Common myeloid progenitor, CD34-positive (primary cell): ENCODE data around the gene HSD17B14.

Experiments used
- CTCF ChIA-PET: fragments of 350-600 bp; sonication (Branson Sonifier 250); formaldehyde crosslinking; loops from one replicate; lab custom pipeline; 2021; ENCODE audit warnings: antibody characterized with exemption; lab: Charles Lee
- POLR2A ChIA-PET: fragments of 350-600 bp; sonication (Branson Sonifier 250); formaldehyde crosslinking; loops from one replicate; lab custom pipeline; 2021; ENCODE audit warnings: antibody characterized with exemption; lab: Charles Lee
- DNase-seq, 3 donors: peaks; one replicate each; pipeline versions ENCODE4 v3.0.0 to v3.0.0-alpha.2; 2013
- H3K27ac ChIP-seq, 2 experiments: 1 replicate in 1 of 2; 2 replicates in 1 of 2; pipeline ENCODE4 v1.7.0; 2013; ENCODE audit warnings: inconsistent platforms in 2 of 2, low read length in 2 of 2, mild to moderate bottlenecking in 2 of 2, low read depth in 1 of 2, moderate library complexity in 1 of 2; ENCODE audit not compliant: severe bottlenecking in 2 of 2, insufficient read depth in 1 of 2, poor library complexity in 1 of 2
- H3K27me3 ChIP-seq, 5 experiments: replicated peaks in 2 of 5; 1 replicate in 3 of 5; 2 replicates in 2 of 5; pipeline versions ENCODE4 v1.6.1 to v1.7.0; 2013; ENCODE audit warnings: low read length in 4 of 5, mild to moderate bottlenecking in 2 of 5, moderate library complexity in 2 of 5, inconsistent platforms in 1 of 5; ENCODE audit not compliant: insufficient read depth in 5 of 5, control insufficient read depth in 4 of 5
- H3K36me3 ChIP-seq, 4 experiments: 1 replicate in 2 of 4; 2 replicates in 2 of 4; pipeline versions ENCODE4 v1.6.1 to v1.7.0; 2013; ENCODE audit warnings: low read length in 3 of 4, control low read depth in 1 of 4, mild to moderate bottlenecking in 1 of 4; ENCODE audit not compliant: control insufficient read depth in 4 of 4, insufficient read depth in 4 of 4
- H3K4me1 ChIP-seq, 4 experiments: 1 replicate in 3 of 4; 2 replicates in 1 of 4; pipeline versions ENCODE4 v1.6.1 to v1.7.1; 2013; ENCODE audit warnings: low read length in 3 of 4, mild to moderate bottlenecking in 3 of 4, control low read depth in 1 of 4, inconsistent platforms in 1 of 4, moderate library complexity in 1 of 4; ENCODE audit not compliant: control insufficient read depth in 4 of 4, insufficient read depth in 4 of 4; ENCODE audit errors: control extremely low read depth in 1 of 4
- H3K4me3 ChIP-seq, 7 experiments: 1 replicate in 4 of 7; 2 replicates in 3 of 7; pipeline versions ENCODE4 v1.5.1 to v1.7.0; 2013; ENCODE audit warnings: mild to moderate bottlenecking in 7 of 7, low read length in 6 of 7, moderate library complexity in 6 of 7, inconsistent platforms in 2 of 7, low read depth in 2 of 7, control low read depth in 1 of 7; ENCODE audit not compliant: insufficient read depth in 4 of 7, control insufficient read depth in 1 of 7; ENCODE audit errors: extremely low read depth in 1 of 7
- H3K9me3 ChIP-seq, 5 experiments: 1 replicate in 4 of 5; 2 replicates in 1 of 5; pipeline versions ENCODE4 v1.6.1 to v1.7.1; 2013; ENCODE audit warnings: low read length in 4 of 5, mild to moderate bottlenecking in 2 of 5, inconsistent platforms in 1 of 5, low read depth in 1 of 5, moderate library complexity in 1 of 5; ENCODE audit not compliant: control insufficient read depth in 4 of 5, insufficient read depth in 2 of 5; ENCODE audit errors: control extremely low read depth in 1 of 5
- WGBS: methylation state at CpG from one replicate; pipeline ENCODE4 v1.1.5; 2013; ENCODE audit not compliant: insufficient coverage; 5-methylcytosine and 5-hydroxymethylcytosine counted together

Gene HSD17B14

DNA sequence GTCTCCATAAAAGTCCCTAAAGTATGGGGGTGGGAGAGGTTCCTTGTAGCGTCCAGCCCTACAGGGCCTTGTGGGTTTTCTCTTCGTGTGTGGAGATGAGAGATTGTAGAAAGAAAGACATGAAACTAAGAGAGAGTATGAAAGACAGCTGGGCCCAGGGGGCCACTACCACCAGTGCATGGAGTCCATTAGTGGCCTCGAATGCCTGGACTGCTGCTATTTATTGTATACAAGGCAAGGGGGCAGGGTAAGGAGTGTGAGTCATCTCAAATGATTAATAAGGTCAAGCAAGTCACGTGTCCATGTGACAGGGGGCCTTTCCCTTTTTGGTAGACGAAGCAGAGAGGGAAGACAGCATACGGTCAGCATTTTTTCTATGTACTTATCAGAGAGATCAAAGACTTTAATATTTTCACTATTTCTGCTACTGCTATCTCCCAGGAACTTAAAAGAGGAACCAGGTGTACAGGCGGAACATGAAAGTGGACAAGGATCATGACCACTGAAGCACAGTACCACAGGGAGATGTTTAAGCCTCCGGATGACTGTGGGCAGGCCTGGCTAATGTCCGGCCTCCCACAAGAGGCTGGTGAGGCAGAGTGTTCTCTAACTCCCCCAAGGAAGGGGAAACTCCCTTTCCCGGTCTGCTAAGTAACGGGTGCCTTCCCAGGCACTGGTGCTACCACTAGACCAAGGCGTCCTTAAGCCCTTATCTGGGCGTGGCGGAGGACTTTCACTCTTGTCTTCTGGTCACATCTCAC is 55.5 kb downstream of the HSD17B14 start:
- WGBS, result 91% methylated on average over 10 of the region's 14 CpGs
- no peaks in the 10 kb centered on the region for H3K36me3 ChIP-seq
- H3K4me1 ChIP-seq, result peaks cover 0 to 7% (median 3%) of the 10 kb centered on the region in 4 experiments
- no peaks in the 10 kb centered on the region for H3K27me3 ChIP-seq
- ChIA-PET POLR2A (no interaction called here), CTCF (interaction anchor here (0.8 to 27.8 kb wide), 3 partner anchors 22 to 106 kb away, joined by 4 to 376 read pairs (median 4); partner anchors contain the start of gene HSD17B14)
- peak in 1 of 3 donors; percentile 43 for DNase-seq
- no peak overlapping the region for H3K4me3 ChIP-seq
- H3K9me3 ChIP-seq, result no peaks in the 10 kb centered on the region
- H3K27ac ChIP-seq, result no peak overlapping the region

DNA sequence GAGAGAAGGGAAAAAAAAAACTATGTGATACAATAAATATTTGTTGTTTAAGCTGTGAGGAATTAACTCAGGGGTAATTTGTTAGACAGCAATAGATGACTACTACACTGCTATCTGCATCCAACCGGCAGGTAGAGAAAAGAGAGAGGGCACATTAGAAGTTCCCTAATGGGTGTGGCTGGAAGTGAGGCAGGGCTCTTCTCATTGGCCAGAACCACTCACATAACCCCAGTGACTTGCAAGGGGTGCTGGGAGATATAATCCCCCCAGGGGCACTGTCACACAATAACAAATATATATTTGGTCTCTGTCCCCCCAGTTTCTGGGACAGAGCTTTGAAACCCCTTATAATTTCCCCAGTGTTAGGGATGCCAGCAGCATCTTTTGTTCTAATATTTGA is 56.7 kb downstream of the HSD17B14 start:
- no peak overlapping the region for H3K4me3 ChIP-seq
- no peaks in the 10 kb centered on the region for H3K9me3 ChIP-seq
- WGBS, result no CpG with 5 or more reads among the region's 1 CpG
- no peaks in the 10 kb centered on the region for H3K36me3 ChIP-seq
- H3K27me3 ChIP-seq, result no peaks in the 10 kb centered on the region
- ChIA-PET CTCF (interaction anchor here (0.7 to 1.2 kb wide), 3 partner anchors 15 to 105 kb away, joined by 3 to 4 read pairs (median 4); no protein-coding TSS in a partner anchor), POLR2A (no interaction called here)
- DNase-seq, result peak in 1 of 3 donors; percentile 31
- H3K4me1 ChIP-seq, result peaks cover 0 to 7% (median 3%) of the 10 kb centered on the region in 4 experiments
- no peak overlapping the region for H3K27ac ChIP-seq

DNA sequence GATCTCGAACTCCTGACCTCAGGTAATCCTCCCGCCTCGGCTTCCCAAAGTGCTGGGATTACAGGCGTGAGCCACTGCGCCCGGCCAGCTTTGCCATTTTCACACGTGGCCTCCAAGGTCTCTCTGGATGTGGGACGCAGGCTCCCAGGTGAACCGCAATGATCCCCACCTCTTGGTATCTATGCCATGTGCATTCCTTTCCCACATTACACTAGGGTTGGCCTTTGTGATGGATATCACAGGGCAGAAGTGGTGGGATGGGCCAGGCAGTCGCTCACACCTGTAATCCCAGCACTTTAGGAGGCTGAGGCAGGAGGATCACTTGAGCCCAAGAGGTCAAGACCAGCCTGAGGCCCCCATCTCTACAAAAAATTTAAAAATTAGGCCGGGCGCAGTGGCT is 58.6 kb downstream of the HSD17B14 start:
- Histone ChIP-seq H3K9me3 (no peaks in the 10 kb centered on the region), H3K4me3 (no peak overlapping the region), H3K36me3 (no peaks in the 10 kb centered on the region), H3K4me1 (peaks cover 0 to 7% (median 2%) of the 10 kb centered on the region in 4 experiments), H3K27ac (no peak overlapping the region), H3K27me3 (no peaks in the 10 kb centered on the region)
- CTCF ChIA-PET, result interaction anchor here (1.3 to 1.5 kb wide), 2 partner anchors 18 to 65 kb away, joined by 3 to 4 read pairs; no protein-coding TSS in a partner anchor
- no peak for DNase-seq
- 96% methylated on average over 10 of the region's 12 CpGs for WGBS
- POLR2A ChIA-PET, result no interaction called here

DNA sequence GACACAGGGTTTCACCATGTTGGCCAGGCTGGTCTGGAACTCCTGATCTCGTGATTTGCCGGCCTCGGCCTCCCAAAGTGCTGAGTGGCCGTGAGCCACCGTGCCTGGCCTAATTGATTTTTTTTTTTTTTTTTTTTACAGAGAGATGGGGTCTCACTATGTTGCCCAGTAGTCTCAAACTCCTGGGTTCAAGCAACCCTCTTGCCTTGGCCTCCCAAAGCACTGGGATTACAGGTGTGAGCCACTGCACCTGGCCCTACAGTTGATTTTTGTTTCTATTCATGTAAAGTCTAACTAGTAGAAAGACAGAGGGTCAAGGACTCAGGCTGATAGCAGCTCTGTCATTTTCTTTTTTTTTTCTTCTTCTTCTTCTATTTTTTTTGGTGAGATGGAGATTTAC is 59.2 kb downstream of the HSD17B14 start:
- H3K27ac ChIP-seq, result no peak overlapping the region
- POLR2A ChIA-PET, result no interaction called here
- H3K4me1 ChIP-seq, result peaks cover 0 to 7% (median 0%) of the 10 kb centered on the region in 4 experiments
- no peaks in the 10 kb centered on the region for H3K9me3 ChIP-seq
- no peak overlapping the region for H3K4me3 ChIP-seq
- H3K36me3 ChIP-seq, result no peaks in the 10 kb centered on the region
- WGBS, result 100% methylated on average over 5 of the region's 5 CpGs
- no peak for DNase-seq
- CTCF ChIA-PET, result interaction anchor here (0.7 to 1.5 kb wide), 3 partner anchors 18 to 451 kb away, joined by 3 to 4 read pairs (median 3); no protein-coding TSS in a partner anchor
- H3K27me3 ChIP-seq, result no peaks in the 10 kb centered on the region

DNA sequence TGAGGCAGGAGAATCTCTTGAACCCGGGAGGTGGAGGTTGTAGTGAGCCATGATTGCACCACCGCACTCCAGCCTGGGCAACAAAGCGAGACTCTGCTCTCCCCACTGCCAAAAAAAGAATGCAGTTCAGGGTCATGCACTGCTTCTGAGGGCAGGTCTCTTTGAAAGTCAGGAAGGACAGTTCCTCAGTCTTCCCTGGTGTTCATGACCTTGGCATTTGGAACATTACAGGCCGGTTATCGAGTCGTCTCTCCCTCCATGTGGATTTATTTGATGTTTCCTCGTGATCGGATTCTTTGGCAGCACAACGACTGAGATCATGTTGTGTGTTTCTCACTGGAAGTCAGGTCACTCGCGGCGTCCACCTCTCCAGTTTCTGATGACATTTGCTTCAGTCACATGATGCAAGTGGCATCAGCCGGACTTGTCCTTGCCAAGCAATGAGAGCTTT is 63.8 kb downstream of the HSD17B14 start:
- 96% methylated on average over 10 of the region's 13 CpGs for WGBS
- POLR2A ChIA-PET, result no interaction called here
- Histone ChIP-seq H3K27ac (no peak overlapping the region), H3K27me3 (peaks cover 0 to 2% (median 0%) of the 10 kb centered on the region in 5 experiments), H3K4me1 (no peaks in the 10 kb centered on the region), H3K9me3 (no peaks in the 10 kb centered on the region), H3K36me3 (no peaks in the 10 kb centered on the region), H3K4me3 (no peak overlapping the region)
- CTCF ChIA-PET, result interaction anchor here (0.8 to 1.3 kb wide), 2 partner anchors 10 to 30 kb away, joined by 3 to 5 read pairs; no protein-coding TSS in a partner anchor
- DNase-seq, result no peak

- POLR2A ChIA-PET, result no interaction called here
- no peak overlapping the region for H3K4me3 ChIP-seq
Measured at GRCh38 chr19:48770734-48771472, 65.4 kb downstream of the HSD17B14 start.

More at GRCh38 chr19:48770734-48771472, 65.4 kb downstream of the HSD17B14 start:
- no peaks in the 10 kb centered on the region for H3K4me1 ChIP-seq
- peaks cover 0 to 2% (median 0%) of the 10 kb centered on the region in 5 experiments for H3K27me3 ChIP-seq
- CTCF ChIA-PET, result interaction anchor here (1.0 kb wide), 1 partner anchor 16 kb away, joined by 4 read pairs; no protein-coding TSS in a partner anchor
- H3K36me3 ChIP-seq, result no peaks in the 10 kb centered on the region
- H3K9me3 ChIP-seq, result no peaks in the 10 kb centered on the region
- 94% methylated on average over 13 of the region's 20 CpGs for WGBS
- no peak for DNase-seq
- H3K27ac ChIP-seq, result no peak overlapping the region
